HL-60 (cell line): ENCODE results near the gene DAPL1.

Experiments used
- DNase-seq, 2 experiments: peaks; one replicate each; pipeline ENCODE4 v3.0.0-alpha.2; 2010 to 2020; ENCODE audit warnings: low read depth in 1 of 2, low spot score in 1 of 2
- H3K27ac ChIP-seq: fragments of 250-450 bp; sonication (Bioruptor Pico); replicated peaks from 2 replicates; pipeline ENCODE4 v1.5.1; 2020; ENCODE audit warnings: mild to moderate bottlenecking, moderate library complexity
- H3K27me3 ChIP-seq: fragments of 250-450 bp; sonication (Bioruptor Pico); 2 replicates; pipeline ENCODE4 v1.5.1; 2021; ENCODE audit warnings: mild to moderate bottlenecking, moderate library complexity; ENCODE audit not compliant: insufficient read depth, poor library complexity, severe bottlenecking
- H3K4me3 ChIP-seq: replicated peaks from 2 replicates; pipeline ENCODE4 v1.5.1; 2011; ENCODE audit warnings: mild to moderate bottlenecking, control low read depth, low read length; ENCODE audit not compliant: insufficient read depth
- GABPA ChIP-seq: IDR thresholded peaks from 2 replicates; pipeline ENCODE4 v1.6.1; 2012; ENCODE audit warnings: low read depth
- POLR2AphosphoS5 ChIP-seq: IDR thresholded peaks from 2 replicates; pipeline ENCODE4 v1.6.1; 2012; ENCODE audit warnings: low read depth
- REST ChIP-seq: IDR thresholded peaks from 2 replicates; pipeline ENCODE4 v1.6.1; 2012; ENCODE audit warnings: low read depth; ENCODE audit not compliant: insufficient replicate concordance
- SPI1 ChIP-seq: IDR thresholded peaks from 2 replicates; pipeline ENCODE4 v1.6.1; 2012; ENCODE audit warnings: low read depth, mild to moderate bottlenecking, borderline replicate concordance
- TF ChIP-seq, protein P1 (sequence below): IDR thresholded peaks from one replicate; pipeline ENCODE4 v1.5.1; 2011; ENCODE audit warnings: low read length, control low read depth, inconsistent platforms; ENCODE audit not compliant: insufficient read depth

DAPL1 gene

DNA sequence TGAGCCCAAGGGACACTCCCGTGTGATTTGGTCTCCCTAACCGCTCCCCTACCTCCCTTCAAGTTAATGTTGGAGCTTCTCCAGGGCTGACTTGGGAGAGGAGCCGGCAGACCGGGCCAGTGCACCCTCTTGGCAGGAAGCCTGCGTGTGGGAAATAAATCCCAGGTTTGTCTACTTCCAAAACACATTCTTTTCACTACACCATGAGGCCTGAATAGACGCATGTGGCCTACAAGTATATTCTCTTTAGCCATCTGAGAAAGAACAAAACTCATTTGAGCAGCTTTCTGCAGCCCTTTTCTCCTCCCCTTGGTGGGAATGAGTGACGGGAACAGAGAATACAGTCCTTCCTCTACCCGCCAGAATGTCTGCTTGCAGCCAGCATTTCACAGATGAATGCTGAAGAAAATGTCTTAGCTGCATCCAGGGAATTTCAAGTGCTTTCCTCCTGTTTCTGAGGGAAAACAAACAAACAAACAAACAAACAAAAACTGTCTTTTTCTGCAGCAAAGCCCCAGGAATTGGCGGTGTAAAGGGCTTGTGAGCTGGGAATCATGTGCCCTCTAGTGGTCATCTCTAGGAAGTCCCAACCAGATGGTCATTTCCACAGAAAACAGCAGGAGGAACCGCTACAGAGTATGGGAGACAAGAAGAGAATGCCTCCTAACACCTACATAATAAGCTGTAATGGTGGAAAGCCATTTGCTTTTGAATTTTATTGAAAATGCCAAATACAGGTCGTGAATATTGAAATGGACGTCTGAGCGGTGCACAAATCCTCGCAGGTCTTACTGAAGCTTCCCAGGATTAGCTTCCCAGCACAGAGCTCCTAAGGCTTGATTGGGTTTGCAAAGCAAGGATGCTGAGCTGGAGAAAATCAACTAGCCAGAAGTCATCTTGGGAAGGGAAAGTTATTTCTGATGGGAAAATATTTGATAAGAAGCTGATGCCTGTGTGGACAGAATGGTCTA lies 41.2 kb upstream of the DAPL1 start:
- TF ChIP-seq, protein P1, sequence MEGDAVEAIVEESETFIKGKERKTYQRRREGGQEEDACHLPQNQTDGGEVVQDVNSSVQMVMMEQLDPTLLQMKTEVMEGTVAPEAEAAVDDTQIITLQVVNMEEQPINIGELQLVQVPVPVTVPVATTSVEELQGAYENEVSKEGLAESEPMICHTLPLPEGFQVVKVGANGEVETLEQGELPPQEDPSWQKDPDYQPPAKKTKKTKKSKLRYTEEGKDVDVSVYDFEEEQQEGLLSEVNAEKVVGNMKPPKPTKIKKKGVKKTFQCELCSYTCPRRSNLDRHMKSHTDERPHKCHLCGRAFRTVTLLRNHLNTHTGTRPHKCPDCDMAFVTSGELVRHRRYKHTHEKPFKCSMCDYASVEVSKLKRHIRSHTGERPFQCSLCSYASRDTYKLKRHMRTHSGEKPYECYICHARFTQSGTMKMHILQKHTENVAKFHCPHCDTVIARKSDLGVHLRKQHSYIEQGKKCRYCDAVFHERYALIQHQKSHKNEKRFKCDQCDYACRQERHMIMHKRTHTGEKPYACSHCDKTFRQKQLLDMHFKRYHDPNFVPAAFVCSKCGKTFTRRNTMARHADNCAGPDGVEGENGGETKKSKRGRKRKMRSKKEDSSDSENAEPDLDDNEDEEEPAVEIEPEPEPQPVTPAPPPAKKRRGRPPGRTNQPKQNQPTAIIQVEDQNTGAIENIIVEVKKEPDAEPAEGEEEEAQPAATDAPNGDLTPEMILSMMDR: peak; percentile 79
- TF ChIP-seq SPI1 (no peak), GABPA (no peak), POLR2AphosphoS5 (no peak)
- peak; percentile 37 to 49 for DNase-seq
- Histone ChIP-seq H3K27me3 (no peaks in the 10 kb centered on the region), H3K4me3 (no peak overlapping the region), H3K27ac (no peak overlapping the region)

- TF ChIP-seq POLR2AphosphoS5 (no peak), REST (no peak)
- TF ChIP-seq, protein P1: peak; percentile 5
- Histone ChIP-seq H3K4me3 (no peak overlapping the region), H3K27ac (no peak overlapping the region), H3K27me3 (no peaks in the 10 kb centered on the region)
- no peak for DNase-seq
Observed at GRCh38 chr2:158755310-158756087, 39.6 kb upstream of the DAPL1 start.

GRCh38 chr2:158756331-158756730 lies 38.8 kb upstream of the DAPL1 start:
- TF ChIP-seq GABPA (no peak), SPI1 (no peak), POLR2AphosphoS5 (no peak), REST (no peak)
- TF ChIP-seq, protein P1: no peak
- Histone ChIP-seq H3K27me3 (no peaks in the 10 kb centered on the region), H3K4me3 (no peak overlapping the region), H3K27ac (no peak overlapping the region)
- no peak for DNase-seq
